Lower leg skin (tissue), 3 donors: ENCODE data around the gene CORO2A.

ENCODE experiments used
- POLR2A ChIP-seq, 2 donors: fragments of 450-650 bp; IDR thresholded peaks; one replicate each; pipeline ENCODE4 v1.6.1; 2016 to 2017; ENCODE audit warnings: antibody characterized with exemption in 2 of 2, mild to moderate bottlenecking in 1 of 2, moderate library complexity in 1 of 2
- TF ChIP-seq, protein P1 (sequence below), 3 donors: fragments of 450-650 bp; IDR thresholded peaks; one replicate each; pipeline ENCODE4 v1.5.1; 2016; ENCODE audit warnings: antibody characterized with exemption in 3 of 3, mild to moderate bottlenecking in 3 of 3, moderate library complexity in 2 of 3

DNA sequence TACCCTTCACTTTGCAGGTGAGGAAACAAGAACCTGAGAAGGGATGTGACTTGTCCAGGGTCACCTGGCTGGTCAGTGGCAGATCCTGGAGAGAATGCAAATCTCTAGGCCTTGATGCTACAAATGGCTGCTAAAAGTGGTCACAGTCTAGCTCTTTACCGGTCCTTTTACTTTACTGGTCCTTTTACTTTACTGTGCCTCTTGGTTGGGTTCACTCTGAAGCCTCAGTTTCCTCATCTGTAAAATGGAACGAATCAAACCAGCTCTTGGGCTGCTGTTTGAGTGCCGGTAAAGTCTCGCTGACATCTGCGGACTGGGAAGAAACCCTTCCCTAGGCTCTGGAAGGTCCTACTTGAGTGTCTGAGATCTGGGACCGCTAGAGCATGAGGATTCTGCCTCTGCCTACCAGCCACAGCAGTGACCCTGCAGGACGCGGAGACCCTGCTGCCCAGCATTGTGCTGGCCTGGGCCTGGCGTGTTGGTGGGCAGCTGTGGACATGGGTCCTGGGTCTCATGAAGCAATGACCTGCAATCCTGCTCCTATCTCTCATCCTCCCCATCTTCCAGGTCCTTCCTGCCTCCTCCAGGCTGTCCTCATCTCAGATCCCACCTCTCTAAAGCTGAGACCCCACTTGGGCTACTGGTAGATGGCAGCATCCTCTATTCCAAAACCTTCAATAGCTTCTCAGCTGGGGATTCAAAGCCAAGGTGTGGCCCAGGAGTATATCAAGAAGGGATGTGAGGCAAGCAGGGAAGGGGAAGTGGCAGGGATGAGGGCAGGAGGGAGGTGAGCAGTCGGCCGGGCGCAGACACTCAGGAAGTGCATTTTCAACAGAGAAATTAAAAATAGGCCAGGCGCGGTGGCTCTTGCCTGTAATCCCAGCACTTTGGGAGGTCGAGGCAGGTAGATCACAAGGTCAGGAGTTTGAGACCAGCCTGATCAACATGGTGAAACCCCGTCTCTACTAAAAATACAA, 13.3 kb downstream of the CORO2A start:
- TF ChIP-seq, protein P1, sequence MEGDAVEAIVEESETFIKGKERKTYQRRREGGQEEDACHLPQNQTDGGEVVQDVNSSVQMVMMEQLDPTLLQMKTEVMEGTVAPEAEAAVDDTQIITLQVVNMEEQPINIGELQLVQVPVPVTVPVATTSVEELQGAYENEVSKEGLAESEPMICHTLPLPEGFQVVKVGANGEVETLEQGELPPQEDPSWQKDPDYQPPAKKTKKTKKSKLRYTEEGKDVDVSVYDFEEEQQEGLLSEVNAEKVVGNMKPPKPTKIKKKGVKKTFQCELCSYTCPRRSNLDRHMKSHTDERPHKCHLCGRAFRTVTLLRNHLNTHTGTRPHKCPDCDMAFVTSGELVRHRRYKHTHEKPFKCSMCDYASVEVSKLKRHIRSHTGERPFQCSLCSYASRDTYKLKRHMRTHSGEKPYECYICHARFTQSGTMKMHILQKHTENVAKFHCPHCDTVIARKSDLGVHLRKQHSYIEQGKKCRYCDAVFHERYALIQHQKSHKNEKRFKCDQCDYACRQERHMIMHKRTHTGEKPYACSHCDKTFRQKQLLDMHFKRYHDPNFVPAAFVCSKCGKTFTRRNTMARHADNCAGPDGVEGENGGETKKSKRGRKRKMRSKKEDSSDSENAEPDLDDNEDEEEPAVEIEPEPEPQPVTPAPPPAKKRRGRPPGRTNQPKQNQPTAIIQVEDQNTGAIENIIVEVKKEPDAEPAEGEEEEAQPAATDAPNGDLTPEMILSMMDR (IDR thresholded peaks at IDR 0.05): no peak
- no peak for TF ChIP-seq POLR2A (IDR thresholded peaks at IDR 0.05)
